ENCODE measurements around the gene ROBO1.
A peak's percentile ranks its signal among the peaks of the same experiment; 100 is the strongest.

ROBO1 gene

DNA sequence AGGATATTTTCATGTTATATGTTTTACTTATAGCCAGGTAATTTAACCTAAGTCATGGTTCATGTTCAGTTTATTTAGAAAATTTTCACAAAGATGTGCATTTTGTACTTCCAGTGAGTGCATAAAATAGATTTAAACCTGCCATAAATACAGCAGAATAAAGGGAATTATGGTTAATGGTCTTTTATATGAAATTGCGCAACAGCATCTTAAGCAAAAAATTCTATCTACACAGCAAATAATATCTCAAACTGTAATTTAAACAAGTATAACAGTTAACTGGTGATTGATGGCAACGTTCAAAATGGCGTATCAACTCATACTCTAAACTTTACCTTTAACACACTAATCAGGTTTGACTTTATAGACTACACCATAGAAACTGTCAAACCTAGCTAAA lies 97.6 kb downstream of the ROBO1 start:
- no peak for DNase-seq

DNA sequence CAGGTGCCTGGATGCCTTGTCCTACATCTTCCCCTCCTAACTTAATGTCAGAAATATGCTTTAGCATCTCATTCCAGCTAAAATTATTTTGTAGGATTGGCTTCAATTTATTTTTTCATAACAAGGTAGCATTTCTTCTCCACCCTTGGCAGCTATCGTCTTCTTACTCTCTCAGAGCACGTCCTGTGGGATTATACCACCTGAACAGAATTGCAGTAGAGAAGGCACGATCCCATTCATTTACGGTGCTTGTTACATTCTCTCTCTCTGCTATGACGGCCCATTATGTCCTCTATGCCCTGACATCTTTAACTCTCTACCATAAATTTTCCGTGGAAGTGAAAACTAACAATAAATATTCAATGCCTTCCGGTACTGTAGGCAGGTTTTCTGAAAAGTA lies 103.3 kb downstream of the ROBO1 start:
- DNase-seq: no peak

DNA sequence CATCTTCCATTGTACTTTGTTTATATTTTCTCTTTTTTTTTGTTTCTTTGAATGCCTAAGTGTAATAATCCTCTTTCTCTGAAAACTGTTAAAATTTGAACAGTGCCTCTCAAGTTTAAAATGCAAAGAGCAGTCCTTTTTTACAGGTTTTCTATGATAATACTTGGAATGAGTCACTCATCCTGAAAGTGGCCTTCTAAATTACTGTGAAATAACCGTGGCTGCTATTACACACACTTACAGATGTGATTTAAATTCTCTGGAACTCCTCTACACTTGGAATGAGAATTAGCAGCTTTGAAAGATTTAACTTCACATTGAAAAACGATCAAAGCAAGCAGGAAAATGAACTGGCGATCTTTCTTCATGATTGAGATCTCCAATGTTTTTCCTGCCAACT lies 105.9 kb downstream of the ROBO1 start:
- no peak for DNase-seq

DNA sequence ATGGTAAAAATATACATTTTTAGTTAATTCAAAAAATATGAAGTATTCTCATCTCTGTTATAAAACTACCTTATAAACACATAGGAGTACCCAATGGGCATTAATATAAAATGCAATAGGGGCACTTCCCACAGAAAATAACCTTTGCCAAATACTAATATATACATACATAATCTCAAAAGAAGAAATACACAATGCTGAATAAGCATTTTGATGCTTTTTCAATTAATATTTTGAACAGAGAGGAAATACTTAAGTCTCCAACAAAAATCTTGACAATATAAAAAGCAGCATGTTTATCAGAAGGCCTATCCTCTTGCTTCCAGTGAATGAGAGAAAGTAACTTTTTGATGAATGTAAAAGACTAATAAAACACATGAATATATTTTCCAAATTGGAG lies 110.7 kb downstream of the ROBO1 start:
- no peak for DNase-seq

DNA sequence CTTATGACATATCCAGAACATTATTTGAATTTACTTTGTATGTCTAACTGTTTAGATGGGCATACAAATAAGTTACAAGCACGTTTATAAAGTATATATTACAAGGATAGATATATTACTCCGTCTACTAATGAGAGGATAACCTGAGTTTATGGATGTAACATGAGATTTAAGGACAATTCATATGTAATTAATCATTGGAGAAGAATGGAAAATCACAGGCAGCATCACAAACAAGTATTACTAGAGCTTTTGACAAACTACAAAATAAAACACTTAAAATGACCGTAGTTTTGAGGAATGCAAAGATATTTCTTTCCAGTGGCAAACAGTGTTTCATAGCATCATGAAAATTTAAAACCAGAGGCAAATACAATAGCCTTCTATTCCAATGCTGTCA lies 113.8 kb downstream of the ROBO1 start:
- DNase-seq: no peak

DNA sequence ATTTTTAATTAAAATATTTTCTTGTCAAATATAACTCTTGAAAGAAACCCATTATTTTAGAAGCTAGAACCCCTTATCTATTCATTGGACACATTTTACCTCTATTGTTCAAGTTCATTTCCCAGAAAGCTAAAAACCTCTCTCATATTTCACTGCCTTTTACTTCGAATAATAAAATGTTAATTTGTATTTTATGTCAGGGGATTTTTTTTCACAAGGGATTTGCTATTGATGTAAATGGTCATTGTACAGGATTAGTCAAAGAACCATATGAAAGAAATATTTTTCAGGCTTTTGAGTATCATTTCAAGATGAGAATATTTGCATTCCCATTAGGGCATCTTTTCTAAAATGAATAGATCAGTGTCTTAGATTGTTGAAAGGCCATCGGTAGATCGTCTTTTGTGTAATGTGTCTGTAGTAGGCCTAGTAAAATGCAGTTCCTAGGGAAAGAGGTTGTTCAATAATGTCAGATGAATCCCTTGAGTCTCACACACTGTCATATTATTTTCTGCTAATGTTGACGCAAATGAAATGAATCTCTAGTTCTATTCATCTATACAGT lies 114.5 kb downstream of the ROBO1 start:
- no peak for DNase-seq

DNA sequence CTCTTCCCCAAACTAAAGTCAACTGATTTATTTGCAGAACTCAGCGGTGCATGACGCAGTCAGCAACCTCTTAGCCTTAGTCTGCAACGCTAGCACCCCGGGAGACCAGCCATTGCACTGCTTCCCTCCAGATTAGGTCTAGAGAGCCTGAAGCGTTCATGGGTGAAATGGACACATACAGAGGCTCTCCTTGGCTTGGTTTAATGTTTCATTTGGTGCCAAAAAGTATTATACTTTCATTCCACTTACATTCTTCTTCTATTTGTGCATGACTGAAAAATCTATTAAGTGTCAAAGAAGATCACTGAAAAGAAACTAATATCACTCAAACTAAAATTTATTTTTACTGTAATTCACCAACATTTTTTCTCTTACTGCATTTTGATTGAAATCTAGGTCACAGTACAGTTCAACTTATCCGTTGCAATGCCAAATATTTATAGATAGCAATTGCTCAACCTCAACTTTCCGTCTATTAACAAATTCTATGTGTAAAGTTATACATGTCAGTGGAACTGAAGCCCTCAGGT lies 116.2 kb downstream of the ROBO1 start:
- DNase-seq: no peak

DNA sequence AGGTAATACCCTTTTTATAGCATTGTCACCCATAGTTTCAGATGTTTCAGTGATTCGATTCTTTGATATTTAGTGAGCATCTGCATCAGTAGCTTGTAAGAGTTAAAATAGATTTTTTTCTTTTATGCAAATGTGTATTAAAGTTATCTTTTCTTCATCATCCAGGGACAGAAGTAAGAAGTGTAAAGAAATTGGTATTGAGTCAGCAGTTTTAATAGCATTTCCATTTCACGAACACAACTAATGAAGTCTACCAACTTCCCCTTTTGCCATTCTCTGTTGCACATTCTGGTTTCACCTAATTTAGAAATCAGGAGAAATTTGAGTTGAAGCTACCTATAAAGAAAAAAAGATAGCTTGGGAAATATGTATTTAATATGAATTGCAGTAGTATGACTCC lies 127.9 kb downstream of the ROBO1 start:
- DNase-seq: no peak

DNA sequence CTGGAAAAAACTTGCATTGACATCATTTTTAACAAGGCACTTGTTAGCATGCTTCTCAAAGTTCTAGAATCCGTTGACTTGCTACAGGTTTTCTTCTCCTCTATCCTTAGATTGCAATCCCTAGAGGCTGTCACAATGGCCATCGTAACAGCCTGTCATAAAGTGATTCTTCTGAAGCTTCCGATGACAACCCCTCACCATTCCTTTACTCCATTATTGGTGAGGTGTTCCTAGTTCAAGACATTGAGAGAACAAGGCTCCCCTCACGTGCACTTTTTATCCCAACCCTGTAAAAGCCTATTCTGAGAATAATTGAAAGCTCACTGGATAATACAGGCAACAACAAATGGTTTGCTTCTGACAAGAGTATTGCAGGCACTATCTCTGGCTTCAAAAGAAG lies 131.4 kb downstream of the ROBO1 start:
- DNase-seq: no peak

DNA sequence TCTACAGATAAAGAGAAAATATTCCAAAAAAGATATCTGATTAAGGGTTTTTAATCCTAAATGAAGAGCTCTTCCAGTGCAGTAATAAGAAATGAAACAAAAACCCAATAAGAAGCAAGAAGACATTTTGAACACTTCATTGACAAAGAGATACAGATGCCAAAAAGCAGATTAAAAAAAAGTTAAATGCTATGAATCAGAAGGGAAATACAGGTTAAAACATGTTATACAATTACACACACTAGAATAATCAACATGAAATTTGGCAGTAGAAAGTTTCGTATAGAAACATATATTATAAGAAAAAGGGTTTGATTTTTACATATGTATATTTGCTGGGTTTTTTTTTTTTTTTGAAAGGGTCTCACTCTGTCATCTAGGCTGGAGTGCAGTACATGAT lies 135.0 kb downstream of the ROBO1 start:
- DNase-seq: no peak

DNA sequence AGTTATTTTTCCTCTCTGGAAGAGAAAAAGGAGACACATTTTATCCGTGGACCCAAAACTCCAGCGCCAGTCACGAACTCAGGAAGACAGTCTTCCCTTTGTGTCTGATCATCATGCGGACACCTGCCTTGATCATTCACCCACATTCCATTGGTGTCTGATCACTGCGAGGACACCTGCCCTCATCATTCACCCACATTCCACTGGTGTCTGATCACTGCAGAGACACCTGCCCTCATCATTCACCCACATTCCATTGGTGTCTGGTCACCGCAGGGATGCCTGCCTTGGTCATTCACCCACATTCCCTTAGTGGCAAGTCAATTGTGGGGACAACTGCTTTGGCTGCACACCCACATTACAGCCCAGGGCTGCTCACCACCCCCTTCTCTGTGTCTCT lies 148.9 kb downstream of the ROBO1 start:
- no peak for DNase-seq

DNA sequence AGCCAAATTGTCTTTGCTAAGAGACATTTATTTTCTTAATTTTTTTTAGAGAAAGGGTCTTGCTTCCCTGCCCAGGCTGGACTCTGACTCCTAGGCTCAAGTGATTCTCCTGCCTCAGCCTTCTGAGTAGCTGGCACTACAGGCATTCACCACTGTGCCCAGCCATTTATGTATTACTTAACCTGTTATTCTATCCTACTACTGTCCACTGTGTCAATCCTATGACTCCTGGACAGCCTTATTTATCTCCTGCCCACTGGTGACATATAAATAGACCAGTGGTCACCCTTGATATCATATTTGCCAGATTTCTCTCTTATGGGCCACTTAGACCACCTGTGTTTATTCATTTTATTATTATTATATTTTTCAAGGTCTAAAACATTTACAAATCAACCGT lies 161.4 kb downstream of the ROBO1 start:
- no peak for DNase-seq

DNA sequence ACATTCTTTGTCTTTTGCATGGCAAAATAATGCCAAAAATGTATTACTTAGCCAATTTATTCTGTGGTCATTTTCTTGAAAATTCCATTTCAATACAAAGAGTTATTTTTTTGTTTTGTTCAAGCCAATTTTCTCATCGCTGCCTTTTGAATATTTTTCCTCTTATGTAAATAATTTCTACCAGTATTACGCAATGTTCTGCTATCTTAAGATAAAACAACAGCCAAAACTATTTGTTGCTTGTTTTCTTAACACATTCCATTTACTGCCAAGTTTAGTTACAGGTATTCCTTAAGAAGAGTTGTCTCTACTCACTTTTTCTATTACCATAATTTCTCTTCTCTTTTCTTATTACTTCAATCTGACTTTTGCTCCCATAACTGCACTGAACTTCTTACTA lies 163.1 kb downstream of the ROBO1 start:
- peak; percentile 30 for DNase-seq

DNA sequence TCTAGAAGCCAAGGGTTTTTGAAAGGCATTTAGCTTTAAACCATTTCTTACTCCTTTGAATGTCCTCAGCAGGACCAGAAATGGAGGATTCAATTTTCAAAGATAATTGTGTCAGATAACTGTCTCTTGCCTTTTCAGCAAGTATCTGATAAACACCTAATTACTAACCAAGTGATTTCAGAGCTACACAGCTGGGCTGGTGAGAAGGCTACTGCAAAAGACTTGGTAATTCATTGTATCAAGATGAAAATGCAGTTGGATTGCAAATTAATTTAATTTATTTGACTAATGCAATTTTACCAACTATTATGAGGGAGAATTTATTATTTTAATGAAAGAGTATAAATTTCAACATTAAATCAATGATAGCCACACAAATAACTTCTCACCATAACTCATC lies 165.4 kb downstream of the ROBO1 start:
- DNase-seq: no peak

DNA sequence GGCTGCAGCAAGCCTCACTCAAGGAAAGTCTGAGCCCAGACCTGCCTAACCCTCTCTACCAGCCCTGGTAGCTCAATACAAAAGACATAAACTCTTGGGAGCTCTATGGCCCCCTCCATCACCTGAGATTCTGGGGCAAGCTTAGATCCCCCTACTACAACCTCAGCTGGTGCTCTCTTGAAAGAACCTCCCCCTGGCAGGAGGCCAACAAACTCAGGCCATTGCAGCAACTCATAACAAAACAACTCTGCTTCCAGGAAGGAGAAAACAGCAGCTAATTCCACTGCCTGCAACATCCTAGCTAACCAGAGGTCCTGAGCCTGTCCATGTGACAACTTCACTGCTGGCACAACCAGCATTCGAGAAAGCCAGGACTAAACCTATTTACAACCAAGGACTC lies 169.2 kb downstream of the ROBO1 start:
- DNase-seq: peak; percentile 6

DNA sequence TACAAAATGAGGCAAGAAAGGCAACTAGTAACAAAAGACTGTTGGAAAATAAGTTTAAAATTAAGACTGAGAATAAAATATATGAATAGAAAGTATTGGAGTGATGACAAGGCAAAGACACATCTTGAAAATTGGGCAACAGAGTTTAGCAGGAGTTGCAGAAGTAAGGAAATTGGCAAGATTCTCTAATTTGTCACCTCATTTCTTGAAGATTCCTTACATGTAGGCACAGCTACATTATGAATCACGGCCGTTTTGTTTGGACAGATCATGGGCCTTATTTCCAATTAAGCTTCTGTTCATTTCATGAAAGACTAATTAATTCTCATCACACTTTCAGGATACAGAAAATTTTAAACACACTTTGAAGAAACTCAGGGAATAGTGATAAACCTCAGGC lies 170.1 kb downstream of the ROBO1 start:
- DNase-seq: no peak

DNA sequence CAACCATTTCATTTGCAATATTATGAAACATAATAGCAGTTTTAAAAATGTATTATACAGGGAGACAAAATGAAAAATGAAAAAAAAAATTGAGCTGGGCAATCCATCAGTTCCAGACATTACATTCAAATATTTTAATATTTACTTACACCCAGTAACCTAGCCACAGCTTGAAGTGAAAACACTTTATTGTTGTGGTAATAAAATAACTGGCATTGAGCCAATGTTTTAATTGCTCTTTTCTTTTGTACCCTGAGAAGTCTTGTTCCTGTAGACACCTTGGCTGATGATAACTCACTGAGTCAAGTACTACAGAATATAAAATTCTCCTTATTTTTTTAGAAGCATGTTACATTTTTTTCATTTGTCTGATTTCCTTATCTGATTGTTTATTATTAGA lies 180.6 kb downstream of the ROBO1 start:
- DNase-seq: no peak

DNA sequence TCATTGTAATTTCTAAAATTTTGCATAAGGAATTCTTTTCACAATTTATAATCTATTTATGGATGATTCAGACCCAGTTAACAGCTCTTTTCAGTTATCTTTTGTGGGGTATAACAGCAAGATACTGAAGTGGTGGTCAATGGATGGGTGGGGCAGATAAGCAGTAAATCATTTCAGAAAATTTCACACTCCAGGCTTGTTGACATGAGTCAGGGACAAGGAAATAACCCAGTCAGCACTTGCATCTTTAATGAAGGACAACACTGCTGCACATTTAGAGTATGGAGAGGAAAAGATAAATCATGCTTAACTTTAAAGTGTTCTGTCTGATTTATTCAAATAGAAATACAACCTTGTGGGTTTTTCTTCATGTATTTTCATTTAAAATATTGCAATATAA lies 181.6 kb downstream of the ROBO1 start:
- no peak for DNase-seq

DNA sequence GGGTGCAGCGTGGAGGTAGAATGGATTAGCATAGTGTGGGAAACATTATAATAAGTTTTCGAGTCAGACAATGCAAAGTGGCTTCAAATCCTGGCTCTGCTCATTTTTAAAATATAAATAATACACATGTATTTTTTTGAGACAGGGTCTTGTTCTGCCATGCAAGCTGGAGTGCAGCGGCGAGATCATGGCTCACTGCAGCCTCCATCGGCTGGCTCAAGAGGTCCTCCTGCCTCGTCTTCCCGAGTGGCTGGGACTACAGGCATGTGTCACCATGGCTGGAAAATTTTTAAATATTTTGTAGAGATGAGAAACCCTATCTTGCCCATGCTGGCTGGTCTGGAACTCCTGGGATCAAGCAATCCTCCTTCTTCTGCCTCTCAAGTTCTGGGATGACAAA lies 194.9 kb downstream of the ROBO1 start:
- no peak for DNase-seq

DNA sequence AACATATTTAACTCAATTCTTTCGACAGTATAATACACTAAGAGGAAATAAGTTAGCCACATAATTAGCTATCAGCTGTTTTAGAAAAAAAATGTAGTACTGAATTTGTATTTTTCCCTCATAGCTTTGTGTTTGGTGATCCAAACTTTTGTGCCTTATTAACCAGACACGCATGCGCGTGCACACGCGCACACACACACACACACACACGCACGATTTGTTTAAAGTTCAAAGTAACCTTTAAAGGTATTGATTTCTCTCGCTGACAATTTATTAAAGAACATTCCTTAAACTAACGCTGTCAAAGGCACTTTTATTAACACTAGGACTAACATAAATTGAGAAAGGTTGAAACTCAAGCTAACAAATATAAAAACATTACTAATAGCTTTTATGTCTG lies 198.9 kb downstream of the ROBO1 start:
- DNase-seq: no peak

DNA sequence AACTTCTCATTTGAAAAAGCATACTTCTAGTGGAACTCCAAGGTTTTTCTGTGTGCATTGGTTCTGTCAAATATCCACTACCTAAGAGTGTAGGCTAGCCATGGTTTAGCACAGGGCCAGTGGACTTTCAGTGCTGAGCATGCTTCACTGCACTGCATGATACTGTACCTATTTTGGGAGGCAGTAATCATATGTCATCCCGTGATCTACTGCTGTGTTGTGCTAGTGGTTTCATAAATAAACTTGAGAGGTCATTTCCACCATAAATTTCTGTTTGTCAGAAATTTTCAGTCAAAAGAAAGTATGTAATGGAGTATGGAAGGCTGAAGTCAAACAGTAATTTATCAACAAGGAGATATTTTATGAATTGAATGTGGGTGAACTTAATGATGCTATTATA lies 203.6 kb downstream of the ROBO1 start:
- no peak for DNase-seq

DNA sequence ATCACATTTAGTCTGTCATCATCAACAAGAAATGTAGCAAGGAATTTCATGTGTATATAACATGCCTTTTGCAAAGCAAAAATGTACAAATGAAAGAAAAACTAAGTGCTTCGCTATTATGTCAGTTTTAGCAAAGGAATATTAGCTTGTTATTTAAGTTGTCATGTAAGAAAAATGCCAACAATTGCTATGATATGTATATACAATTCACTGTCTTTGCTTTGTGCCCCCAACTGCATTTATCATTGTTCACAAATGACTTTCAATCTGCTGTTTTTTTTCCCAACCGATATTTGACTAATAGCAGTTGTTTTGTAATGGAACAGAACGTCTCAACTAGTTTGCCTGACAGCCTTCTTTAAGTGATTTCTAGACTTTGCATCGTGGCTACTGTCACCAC lies 207.1 kb downstream of the ROBO1 start:
- DNase-seq: no peak

DNA sequence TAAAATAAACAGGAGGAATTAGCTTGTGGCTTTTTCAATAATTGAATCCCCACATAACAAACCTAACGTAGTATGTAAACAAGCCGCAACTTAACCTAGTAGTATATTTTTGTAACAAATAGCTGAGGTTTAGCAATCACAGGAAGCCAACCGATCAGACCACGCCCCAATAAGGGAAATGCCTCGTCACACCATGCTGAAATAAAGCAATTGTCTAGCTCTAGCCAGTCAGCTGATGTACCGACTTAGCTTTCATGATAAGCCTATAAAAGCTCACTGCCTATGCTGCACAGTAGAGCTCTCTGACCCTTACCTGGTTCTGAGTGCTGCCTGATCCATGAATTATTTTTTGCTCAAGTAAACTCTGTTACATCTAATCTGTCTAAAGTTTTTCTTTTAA lies 208.9 kb downstream of the ROBO1 start:
- DNase-seq: no peak

DNA sequence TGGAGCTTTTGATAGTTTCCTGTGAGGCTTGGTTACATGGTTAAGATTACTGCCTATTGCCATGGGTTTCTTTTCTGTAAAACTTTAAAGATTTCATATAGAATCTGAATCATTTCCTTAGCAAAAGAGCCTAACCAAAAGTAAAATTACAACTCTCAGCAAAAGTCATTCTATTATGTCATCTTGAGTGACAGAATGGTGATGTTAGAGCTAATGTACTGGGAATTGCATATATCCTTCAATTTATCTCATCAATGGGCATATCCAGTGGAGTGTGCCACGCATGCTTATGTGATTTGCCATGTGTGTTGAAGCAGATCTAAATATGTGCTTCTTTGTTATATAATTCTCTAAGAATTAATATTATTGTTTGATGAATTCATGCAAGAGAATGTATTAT lies 212.1 kb downstream of the ROBO1 start:
- no peak for DNase-seq

DNA sequence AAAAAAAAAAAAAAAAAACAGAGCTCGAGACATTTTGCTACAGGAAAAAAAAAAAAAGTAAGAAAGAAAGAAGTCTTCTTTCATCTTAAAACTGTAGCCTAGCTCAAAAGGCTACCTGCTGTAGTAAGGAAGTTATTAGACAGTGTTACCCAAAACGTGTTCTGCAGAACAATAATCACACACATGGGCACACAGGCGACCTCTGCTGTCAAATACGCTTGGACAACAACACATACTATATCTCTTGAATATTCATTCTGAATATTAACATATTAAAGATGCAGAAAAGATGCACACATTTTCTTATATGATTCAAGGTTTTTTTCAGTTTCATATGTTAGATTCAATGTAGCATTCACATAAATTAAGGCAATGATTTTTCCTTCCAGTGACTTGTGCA lies 215.8 kb downstream of the ROBO1 start:
- DNase-seq: no peak

Data from fibroblast of skin of back (primary cell).